Pancreas (tissue), 10 donors: ENCODE results near the gene OR9A2. TPM values are rescaled to one million over a fixed set of nuclear protein-coding genes. Genes with fewer than 3 reads are reported as not detected.

ENCODE experiments used
- ATAC-seq, 4 donors: fragments of 200-7000 bp; cut with Tn5 transposase; one replicate each; pipeline versions ENCODE4 v1.8.0 to v1.9.1; 2020; ENCODE audit warnings: mild to moderate bottlenecking in 4 of 4, moderate library complexity in 4 of 4
- DNase-seq, 6 donors: peaks; one replicate each; pipeline ENCODE4 v3.0.0-alpha.2; 2020
- FAIRE-seq: peaks from 2 replicates; lab custom pipeline; 2012; peaks lifted over from hg19 to GRCh38; lab: Jason Lieb, UNC
- H3K27ac ChIP-seq, 4 donors: fragments of 200-600 bp; sonication (generic); 1 replicate in 3 of 4; 2 replicates in 1 of 4; pipeline versions ENCODE4 v1.5.0 to v1.8.0; 2020
- H3K27me3 ChIP-seq, 4 donors: fragments of 200-600 bp; one replicate each; pipeline ENCODE4 v1.8.0; 2021
- H3K36me3 ChIP-seq, 3 donors: fragments of 200-600 bp; sonication (generic) in 1 of 3; one replicate each; pipeline versions ENCODE4 v1.5.0 to v1.8.0; 2020 to 2021
- H3K4me1 ChIP-seq, 3 donors: fragments of 200-600 bp; one replicate each; pipeline ENCODE4 v1.8.0; 2021
- H3K4me3 ChIP-seq, 4 donors: fragments of 200-600 bp; sonication (generic) in 2 of 4; one replicate each; pipeline versions ENCODE4 v1.5.0 to v1.8.0; 2020 to 2021
- H3K9me3 ChIP-seq, 4 donors: fragments of 200-600 bp; one replicate each; pipeline ENCODE4 v1.8.0; 2021
- CTCF ChIP-seq, 4 donors: fragments of 200-600 bp; sonication (generic) in 3 of 4; IDR thresholded peaks; one replicate each; pipeline versions ENCODE4 v1.5.0 to v1.8.0; 2021; ENCODE audit warnings: antibody characterized with exemption in 4 of 4
- WGBS, 2 donors: extraction: QIAGEN DNeasy Blood & Tissue Kit; methylation state at CpG; one replicate each; pipeline ENCODE4 v1.1.7; 2013; 5-methylcytosine and 5-hydroxymethylcytosine counted together
- intact Hi-C, 3 donors: fragments of 100-400 bp; cut with DNase I; formaldehyde crosslinking; loops; one replicate each; pipeline versions ENCODE4 v1.11.1 to v1.14.2; 2022
- polyA plus RNA-seq, 2 donors: library from polyadenylated mRNA; stranded (reverse); fragments of 200-250 nt; gene quantifications; one replicate each; pipeline ENCODE4 v1.2.3, GENCODE V29; 2013
- total RNA-seq, 6 donors: library from RNA; stranded (reverse); fragmentation: NEBNext Ultra II Directional in 4 of 6; extraction: Animal tissue kit (Norgen Biotek cat#: 25700) in 4 of 6; gene quantifications; one replicate each; pipeline versions ENCODE4 v1.2.1 to v1.2.4, GENCODE V29; 2021 to 2023
- donor health status: healthy with polysubstance abuse.
- donor health status: DM: no; HTN: no; CAD: no; lungs with moderate emphysema.
- donor health status: DM: no; HTN: no; CAD: no.
- donor health status: control.
- donor health status: control.
- donor health status: Bipolar disorder and iron deficiency.
- donor health status: DM: yes; HTN: yes; CAD: no.
- donor health status: DM: no; HTN: no; CAD: no.
- donor health status: DM: no; HTN: no; CAD: no.
- donor health status: DM: yes; HTN: yes; CAD: no.

Gene OR9A2
- total and polyA plus RNA-seq, 8 donors = not detected

DNA sequence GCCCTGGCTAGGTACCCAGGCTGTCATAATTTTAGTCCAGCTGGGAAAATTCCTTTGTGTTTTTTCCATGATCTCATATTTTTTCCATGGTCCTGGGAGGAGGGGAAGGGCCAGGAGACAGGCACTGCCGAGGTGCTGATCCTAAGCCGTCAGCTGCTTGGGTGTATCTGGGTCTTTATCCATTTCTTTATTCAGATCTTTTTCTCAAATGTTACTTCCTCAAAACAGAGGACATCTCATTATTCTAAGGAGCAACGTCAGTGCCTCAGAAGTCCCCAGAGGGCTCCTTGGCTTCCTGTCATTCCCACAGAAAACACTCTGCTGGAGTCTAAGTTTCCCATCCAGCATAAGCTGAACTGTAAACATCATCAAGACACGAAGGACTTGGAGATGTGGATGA lies 22.4 kb upstream of the OR9A2 start:
- intact Hi-C loops = no loop called here
- no peak for DNase-seq
- no peak overlapping the region for H3K27ac ChIP-seq
- no peak for TF ChIP-seq CTCF (IDR thresholded peaks at IDR 0.05)
- WGBS, 2 donors = 45 to 57% methylated on average over 4 of the region's 4 CpGs
- ATAC-seq = no peak
- no peaks in the 10 kb centered on the region for H3K27me3 ChIP-seq
- H3K36me3 ChIP-seq = no peaks in the 10 kb centered on the region
- H3K9me3 ChIP-seq = no peaks in the 10 kb centered on the region
- no peak for FAIRE-seq
- no peaks in the 10 kb centered on the region for H3K4me1 ChIP-seq
- no peak overlapping the region for H3K4me3 ChIP-seq

DNA sequence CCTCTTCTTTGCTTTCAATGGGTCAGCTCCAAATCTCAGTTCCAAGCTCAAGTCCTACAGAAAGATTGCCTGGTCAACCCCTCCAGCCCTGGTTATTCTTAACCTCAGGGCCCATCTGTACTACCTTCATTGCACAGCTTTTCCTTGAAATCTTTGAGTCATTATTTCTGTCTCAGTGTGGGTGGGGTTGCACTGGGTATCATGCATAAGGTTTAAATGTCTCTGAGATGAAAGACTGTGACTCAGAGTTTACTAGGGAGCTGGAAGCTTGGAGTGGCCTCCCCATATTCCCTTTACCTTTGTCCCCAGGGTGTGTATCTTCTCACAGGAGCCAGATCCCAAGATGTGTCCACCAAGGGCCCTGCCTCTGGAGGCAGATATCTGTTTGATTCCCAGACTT lies 21.9 kb upstream of the OR9A2 start:
- TF ChIP-seq CTCF (IDR thresholded peaks at IDR 0.05) = no peak
- intact Hi-C loops = no loop called here
- no peaks in the 10 kb centered on the region for H3K27me3 ChIP-seq
- DNase-seq (no peak), ATAC-seq (no peak), FAIRE-seq (no peak)
- H3K4me3 ChIP-seq = no peak overlapping the region
- no peaks in the 10 kb centered on the region for H3K36me3 ChIP-seq
- H3K27ac ChIP-seq = no peak overlapping the region
- H3K4me1 ChIP-seq = no peaks in the 10 kb centered on the region
- no peaks in the 10 kb centered on the region for H3K9me3 ChIP-seq

- no peak for DNase-seq
- H3K9me3 ChIP-seq = no peaks in the 10 kb centered on the region
- TF ChIP-seq CTCF (IDR thresholded peaks at IDR 0.05) = no peak
- H3K36me3 ChIP-seq = no peaks in the 10 kb centered on the region
- H3K4me1 ChIP-seq = peaks cover 0 to 7% (median 0%) of the 10 kb centered on the region in 3 donors
- intact Hi-C loops = no loop called here
- H3K27me3 ChIP-seq = no peaks in the 10 kb centered on the region
- no peak overlapping the region for H3K4me3 ChIP-seq
- ATAC-seq = peak in 1 of 4 donors; percentile 48
- no peak for FAIRE-seq
- WGBS, 2 donors = 89% methylated on average over 2 of the region's 2 CpGs
- no peak overlapping the region for H3K27ac ChIP-seq
These were observed 20.4 kb upstream of the OR9A2 start for GRCh38 chr7:143047326-143047725.

DNA sequence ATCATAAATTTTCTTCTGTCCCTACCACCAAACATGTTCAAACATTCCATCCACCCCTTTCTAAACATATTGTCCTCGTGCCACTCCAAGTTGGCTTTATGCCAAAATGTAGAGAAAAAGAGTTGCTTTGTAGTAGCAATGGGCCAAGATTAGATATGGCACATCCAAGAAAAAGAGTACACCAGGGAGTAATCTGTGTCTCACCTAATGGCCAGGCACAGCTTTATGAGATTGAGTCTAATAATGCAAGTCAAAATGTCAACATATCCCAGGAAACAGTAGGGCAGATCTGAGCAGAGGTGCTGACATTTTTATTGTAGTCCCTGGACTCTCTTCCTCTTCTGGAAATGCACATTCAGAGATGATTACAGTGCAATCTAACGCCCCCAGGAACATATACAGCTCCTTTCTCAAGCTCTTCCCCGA lies 19.5 kb upstream of the OR9A2 start:
- TF ChIP-seq CTCF (IDR thresholded peaks at IDR 0.05) = no peak
- no peak for FAIRE-seq
- DNase-seq = no peak
- Histone ChIP-seq H3K4me3 (no peak overlapping the region), H3K27ac (no peak overlapping the region), H3K36me3 (no peaks in the 10 kb centered on the region), H3K9me3 (no peaks in the 10 kb centered on the region), H3K4me1 (peaks cover 0 to 7% (median 0%) of the 10 kb centered on the region in 3 donors), H3K27me3 (no peaks in the 10 kb centered on the region)
- WGBS, 2 donors = 47 to 49% methylated on average over 3 of the region's 3 CpGs
- intact Hi-C loops = no loop called here
- ATAC-seq = peak in 2 of 4 donors; percentile 17 to 18

- ATAC-seq (no peak), DNase-seq (no peak), FAIRE-seq (no peak)
- no peak overlapping the region for H3K27ac ChIP-seq
- 44 to 47% methylated on average over 2 of the region's 2 CpGs for WGBS, 2 donors
- H3K4me1 ChIP-seq = peaks cover 0 to 7% (median 0%) of the 10 kb centered on the region in 3 donors
- no peaks in the 10 kb centered on the region for H3K9me3 ChIP-seq
- no peaks in the 10 kb centered on the region for H3K36me3 ChIP-seq
- no peak for TF ChIP-seq CTCF (IDR thresholded peaks at IDR 0.05)
- no peaks in the 10 kb centered on the region for H3K27me3 ChIP-seq
- no peak overlapping the region for H3K4me3 ChIP-seq
- intact Hi-C loops = no loop called here
These were observed 16.5 kb upstream of the OR9A2 start for GRCh38 chr7:143043391-143043790.
